Pancreas (tissue), 10 donors: ENCODE results near the gene ZNF853. TPM values are rescaled to one million over a fixed set of nuclear protein-coding genes. Genes with fewer than 3 reads are reported as not detected.
A peak's percentile ranks its signal among the peaks of the same experiment; 100 is the strongest.

ENCODE experiments used
- ATAC-seq, 4 donors: fragments of 200-7000 bp; cut with Tn5 transposase; one replicate each; pipeline versions ENCODE4 v1.8.0 to v1.9.1; 2020; ENCODE audit warnings: mild to moderate bottlenecking in 4 of 4, moderate library complexity in 4 of 4
- DNase-seq, 6 donors: peaks; one replicate each; pipeline ENCODE4 v3.0.0-alpha.2; 2020
- FAIRE-seq: peaks from 2 replicates; lab custom pipeline; 2012; peaks lifted over from hg19 to GRCh38; lab: Jason Lieb, UNC
- H3K27ac ChIP-seq, 4 donors: fragments of 200-600 bp; sonication (generic); 1 replicate in 3 of 4; 2 replicates in 1 of 4; pipeline versions ENCODE4 v1.5.0 to v1.8.0; 2020
- H3K27me3 ChIP-seq, 4 donors: fragments of 200-600 bp; one replicate each; pipeline ENCODE4 v1.8.0; 2021
- H3K36me3 ChIP-seq, 3 donors: fragments of 200-600 bp; sonication (generic) in 1 of 3; one replicate each; pipeline versions ENCODE4 v1.5.0 to v1.8.0; 2020 to 2021
- H3K4me1 ChIP-seq, 3 donors: fragments of 200-600 bp; one replicate each; pipeline ENCODE4 v1.8.0; 2021
- H3K4me3 ChIP-seq, 4 donors: fragments of 200-600 bp; sonication (generic) in 2 of 4; one replicate each; pipeline versions ENCODE4 v1.5.0 to v1.8.0; 2020 to 2021
- H3K9me3 ChIP-seq, 4 donors: fragments of 200-600 bp; one replicate each; pipeline ENCODE4 v1.8.0; 2021
- CTCF ChIP-seq, 4 donors: fragments of 200-600 bp; sonication (generic) in 3 of 4; IDR thresholded peaks; one replicate each; pipeline versions ENCODE4 v1.5.0 to v1.8.0; 2021; ENCODE audit warnings: antibody characterized with exemption in 4 of 4
- WGBS, 2 donors: extraction: QIAGEN DNeasy Blood & Tissue Kit; methylation state at CpG; one replicate each; pipeline ENCODE4 v1.1.7; 2013; 5-methylcytosine and 5-hydroxymethylcytosine counted together
- intact Hi-C, 3 donors: fragments of 100-400 bp; cut with DNase I; formaldehyde crosslinking; loops; one replicate each; pipeline versions ENCODE4 v1.11.1 to v1.14.2; 2022
- polyA plus RNA-seq, 2 donors: library from polyadenylated mRNA; stranded (reverse); fragments of 200-250 nt; gene quantifications; one replicate each; pipeline ENCODE4 v1.2.3, GENCODE V29; 2013
- total RNA-seq, 6 donors: library from RNA; stranded (reverse); fragmentation: NEBNext Ultra II Directional in 4 of 6; extraction: Animal tissue kit (Norgen Biotek cat#: 25700) in 4 of 6; gene quantifications; one replicate each; pipeline versions ENCODE4 v1.2.1 to v1.2.4, GENCODE V29; 2021 to 2023
- donor health status: healthy with polysubstance abuse.
- donor health status: DM: no; HTN: no; CAD: no; lungs with moderate emphysema.
- donor health status: DM: no; HTN: no; CAD: no.
- donor health status: control.
- donor health status: control.
- donor health status: Bipolar disorder and iron deficiency.
- donor health status: DM: yes; HTN: yes; CAD: no.
- donor health status: DM: no; HTN: no; CAD: no.
- donor health status: DM: no; HTN: no; CAD: no.
- donor health status: DM: yes; HTN: yes; CAD: no.

Gene ZNF853
- total and polyA plus RNA-seq, 8 donors, result 1.6 to 7.8 (median 5.1) TPM

DNA sequence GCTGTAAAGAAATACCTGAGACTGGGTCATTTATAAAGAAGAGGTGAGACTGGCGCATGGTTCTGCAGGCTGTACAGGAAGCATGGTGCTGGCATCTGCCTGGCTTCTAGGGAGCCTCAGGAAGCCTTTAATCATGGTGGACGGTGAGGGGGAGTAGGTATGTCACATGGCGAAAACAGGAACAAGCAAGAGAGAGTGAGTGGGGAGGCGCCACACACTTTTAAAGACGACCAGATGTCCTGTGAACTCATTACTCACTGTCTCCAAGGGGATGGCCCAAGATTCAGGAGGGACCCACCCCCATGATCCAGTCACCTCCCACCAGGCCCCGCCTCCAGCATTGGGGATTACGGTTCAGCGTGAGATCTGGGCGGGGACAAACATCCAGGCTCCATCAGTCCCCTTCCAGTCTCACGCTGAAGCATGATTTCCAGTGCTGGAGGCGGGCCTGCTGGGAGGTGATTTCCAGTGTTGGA lies 24.9 kb downstream of the ZNF853 start:
- no peak for TF ChIP-seq CTCF (IDR thresholded peaks at IDR 0.05)

DNA sequence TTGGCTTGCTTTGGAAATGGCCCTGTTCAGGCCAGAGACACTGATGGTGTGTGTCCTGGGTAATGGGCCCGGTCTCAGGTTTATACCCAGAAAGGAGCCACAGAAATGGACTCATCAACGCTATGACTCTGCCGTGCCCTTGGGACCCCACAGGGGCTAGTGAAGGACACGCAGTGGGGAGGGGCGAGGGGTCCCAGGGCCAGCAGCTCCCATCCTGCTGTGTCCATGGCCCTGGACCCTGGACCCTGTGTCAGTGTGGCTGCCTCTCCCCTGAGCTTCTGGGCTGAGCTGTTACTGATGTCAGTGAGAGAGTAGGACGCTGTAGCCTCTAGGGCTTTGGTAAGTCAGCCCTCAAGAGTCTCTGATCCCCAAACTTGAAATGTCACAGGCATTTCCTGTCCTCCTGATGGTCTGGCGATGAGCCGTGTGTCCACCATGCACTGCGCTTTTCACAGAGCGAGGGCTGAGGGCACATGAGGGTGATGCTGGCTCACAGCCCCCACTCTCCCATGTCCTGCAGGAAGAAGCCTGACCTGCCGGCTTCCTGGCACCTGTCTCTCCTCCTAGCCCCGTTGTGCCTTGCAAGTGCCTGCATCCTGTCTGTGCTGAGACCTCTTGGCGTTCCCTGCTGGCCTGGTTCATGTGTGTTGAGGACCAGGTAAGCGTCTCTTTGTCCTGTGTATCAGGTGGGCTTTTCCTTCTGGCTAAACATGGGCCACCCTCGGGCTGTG lies 26.1 kb downstream of the ZNF853 start:
- Histone ChIP-seq H3K36me3 (peaks cover 0 to 28% (median 11%) of the 10 kb centered on the region in 3 donors), H3K27me3 (no peaks in the 10 kb centered on the region), H3K27ac (no peak overlapping the region), H3K4me1 (peaks cover 0 to 5% (median under 1%) of the 10 kb centered on the region in 3 donors), H3K9me3 (no peaks in the 10 kb centered on the region), H3K4me3 (no peak overlapping the region)
- intact Hi-C loops, result no loop called here
- no peak for TF ChIP-seq CTCF (IDR thresholded peaks at IDR 0.05)
- 88 to 91% methylated on average over 15 of the region's 15 CpGs for WGBS, 2 donors
- DNase-seq (no peak), ATAC-seq (no peak), FAIRE-seq (no peak)

More for the DNA sequence above, 24.9 kb downstream of the ZNF853 start:
- H3K27ac ChIP-seq, result no peak overlapping the region
- H3K36me3 ChIP-seq, result peaks cover 0 to 28% (median 10%) of the 10 kb centered on the region in 3 donors
- ATAC-seq, result peak in 1 of 4 donors; percentile 17
- intact Hi-C loops, result no loop called here
- peaks cover 0 to 8% (median 3%) of the 10 kb centered on the region in 3 donors for H3K4me1 ChIP-seq
- H3K4me3 ChIP-seq, result no peak overlapping the region
- no peak for DNase-seq
- WGBS, 2 donors, result 79 to 84% methylated on average over 11 of the region's 11 CpGs
- H3K27me3 ChIP-seq, result no peaks in the 10 kb centered on the region
- no peaks in the 10 kb centered on the region for H3K9me3 ChIP-seq
- FAIRE-seq, result no peak

DNA sequence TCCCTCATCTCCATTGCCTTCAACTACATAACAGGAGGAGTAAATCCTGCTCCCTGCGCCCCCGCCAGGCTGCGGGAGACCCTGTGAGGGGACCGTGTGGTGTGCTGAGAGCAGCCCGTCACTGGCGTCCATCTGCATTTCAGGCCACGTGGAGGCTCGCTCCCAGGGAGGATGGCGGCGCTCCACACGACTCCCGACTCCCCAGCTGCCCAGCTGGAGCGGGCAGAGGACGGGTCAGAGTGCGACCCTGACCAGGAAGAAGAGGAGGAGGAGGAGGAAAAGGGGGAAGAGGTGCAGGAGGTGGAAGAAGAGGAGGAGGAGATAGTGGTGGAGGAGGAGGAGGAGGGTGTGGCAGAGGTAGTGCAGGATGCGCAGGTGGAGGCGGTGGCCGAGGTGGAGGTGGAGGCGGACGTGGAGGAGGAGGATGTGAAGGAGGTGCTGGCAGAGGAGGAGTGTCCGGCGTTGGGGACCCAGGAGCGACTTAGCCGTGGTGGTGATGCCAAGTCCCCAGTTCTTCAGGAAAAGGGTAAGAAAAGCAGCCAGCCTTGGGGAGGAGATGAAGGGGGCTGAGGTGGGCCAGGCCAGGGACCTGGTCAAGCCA lies 26.9 kb downstream of the ZNF853 start:
- no peak for DNase-seq
- intact Hi-C loops, result no loop called here
- Histone ChIP-seq H3K4me3 (no peak overlapping the region), H3K36me3 (peaks cover 0 to 28% (median 11%) of the 10 kb centered on the region in 3 donors), H3K4me1 (peaks cover 0 to 4% (median 0%) of the 10 kb centered on the region in 3 donors), H3K9me3 (no peaks in the 10 kb centered on the region), H3K27me3 (no peaks in the 10 kb centered on the region), H3K27ac (no peak overlapping the region)
- 93 to 94% methylated on average over 24 of the region's 24 CpGs for WGBS, 2 donors
- TF ChIP-seq CTCF (IDR thresholded peaks at IDR 0.05), result no peak
- no peak for ATAC-seq
- no peak for FAIRE-seq

- no peak for ATAC-seq
- H3K36me3 ChIP-seq, result peaks cover 0 to 28% (median 11%) of the 10 kb centered on the region in 3 donors
- no peak for TF ChIP-seq CTCF (IDR thresholded peaks at IDR 0.05)
These were observed 27.6 kb downstream of the ZNF853 start for GRCh38 chr7:6642861-6643640.

More at GRCh38 chr7:6642861-6643640, 27.6 kb downstream of the ZNF853 start:
- Histone ChIP-seq H3K4me3 (no peak overlapping the region), H3K27me3 (no peaks in the 10 kb centered on the region), H3K4me1 (peaks cover 0 to 4% (median 0%) of the 10 kb centered on the region in 3 donors), H3K27ac (no peak overlapping the region), H3K9me3 (no peaks in the 10 kb centered on the region)
- DNase-seq (peak in 1 of 6 donors; percentile 83), FAIRE-seq (no peak)
- intact Hi-C loops, result no loop called here
- 88 to 90% methylated on average over 21 to 22 of the region's 22 CpGs for WGBS, 2 donors
